Measurements from ENCODE around the gene FAM110C.

Gene FAM110C

DNA sequence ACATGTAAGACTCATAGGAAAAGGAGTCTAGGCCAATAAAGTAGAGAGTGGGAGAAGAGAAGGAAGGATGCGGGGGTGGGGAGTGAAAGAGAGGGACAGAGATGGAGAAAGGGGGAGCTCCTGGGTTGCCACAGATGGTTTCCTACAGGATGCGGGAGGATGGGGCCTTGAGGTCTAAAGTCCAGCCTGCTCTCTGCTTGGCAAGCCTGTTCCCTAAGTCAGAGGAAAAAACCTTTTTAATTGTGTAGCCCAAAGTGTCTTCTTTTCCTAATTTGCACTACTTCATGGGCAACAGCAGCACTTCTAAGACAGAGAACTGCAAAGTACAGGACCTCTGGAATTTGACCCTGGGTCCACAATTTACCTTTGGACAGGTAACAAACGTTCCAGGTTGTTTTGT, 1.4 kb upstream of the FAM110C start:
- no peak for TF ChIP-seq REST (IDR thresholded peaks at IDR 0.05; ENCODE audit: insufficient read depth in 1 of 2, low read depth in 2 of 2, low read length in 2 of 2)
- TF ChIP-seq FOXP2 (optimal IDR thresholded peaks at IDR 0.05; ENCODE audit: borderline replicate concordance, extremely low read depth, extremely low read length, insufficient read depth): no peak
- no peak for TF ChIP-seq POLR2AphosphoS5 (IDR thresholded peaks at IDR 0.05; ENCODE audit: low read depth, low read length)
- no peak for TF ChIP-seq SIN3A (IDR thresholded peaks at IDR 0.05; ENCODE audit: borderline replicate concordance, insufficient read depth, low read length)
- no peak for TF ChIP-seq TAF1 (IDR thresholded peaks at IDR 0.05; ENCODE audit: borderline replicate concordance, insufficient read depth, low read length)

- TF ChIP-seq FOXP2 (optimal IDR thresholded peaks at IDR 0.05; ENCODE audit: borderline replicate concordance, extremely low read depth, extremely low read length, insufficient read depth) (no peak), REST (IDR thresholded peaks at IDR 0.05; ENCODE audit: insufficient read depth in 1 of 2, low read depth in 2 of 2, low read length in 2 of 2) (no peak), POLR2AphosphoS5 (IDR thresholded peaks at IDR 0.05; ENCODE audit: low read depth, low read length) (no peak), TAF1 (IDR thresholded peaks at IDR 0.05; ENCODE audit: borderline replicate concordance, insufficient read depth, low read length) (no peak), SIN3A (IDR thresholded peaks at IDR 0.05; ENCODE audit: borderline replicate concordance, insufficient read depth, low read length) (no peak)
Measured at GRCh38 chr2:47346-47725, 1.0 kb upstream of the FAM110C start.

DNA sequence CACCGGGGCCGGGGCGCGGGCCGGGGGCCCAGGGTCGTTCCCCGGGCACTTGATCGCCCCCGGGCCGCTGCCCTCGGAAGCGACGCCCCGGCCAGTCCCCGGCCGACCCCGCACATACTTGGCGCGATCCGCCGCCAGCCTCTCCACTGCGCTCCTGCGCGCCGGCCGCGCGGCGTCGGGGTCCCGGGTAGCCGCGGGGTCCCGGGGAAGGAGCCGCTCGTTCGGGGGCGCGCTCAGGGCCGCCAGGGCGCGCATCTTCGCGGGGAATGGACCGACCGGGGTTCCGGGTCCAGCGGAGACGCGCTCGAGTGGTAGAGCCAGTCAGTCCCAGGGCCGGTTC, 204 bp downstream of the FAM110C start:
- no peak for TF ChIP-seq POLR2AphosphoS5 (IDR thresholded peaks at IDR 0.05; ENCODE audit: low read depth, low read length)
- no peak for TF ChIP-seq SIN3A (IDR thresholded peaks at IDR 0.05; ENCODE audit: borderline replicate concordance, insufficient read depth, low read length)
- TF ChIP-seq REST (IDR thresholded peaks at IDR 0.05; ENCODE audit: insufficient read depth in 1 of 2, low read depth in 2 of 2, low read length in 2 of 2): no peak
- TF ChIP-seq TAF1 (IDR thresholded peaks at IDR 0.05; ENCODE audit: borderline replicate concordance, insufficient read depth, low read length): no peak
- no peak for TF ChIP-seq FOXP2 (optimal IDR thresholded peaks at IDR 0.05; ENCODE audit: borderline replicate concordance, extremely low read depth, extremely low read length, insufficient read depth)

DNA sequence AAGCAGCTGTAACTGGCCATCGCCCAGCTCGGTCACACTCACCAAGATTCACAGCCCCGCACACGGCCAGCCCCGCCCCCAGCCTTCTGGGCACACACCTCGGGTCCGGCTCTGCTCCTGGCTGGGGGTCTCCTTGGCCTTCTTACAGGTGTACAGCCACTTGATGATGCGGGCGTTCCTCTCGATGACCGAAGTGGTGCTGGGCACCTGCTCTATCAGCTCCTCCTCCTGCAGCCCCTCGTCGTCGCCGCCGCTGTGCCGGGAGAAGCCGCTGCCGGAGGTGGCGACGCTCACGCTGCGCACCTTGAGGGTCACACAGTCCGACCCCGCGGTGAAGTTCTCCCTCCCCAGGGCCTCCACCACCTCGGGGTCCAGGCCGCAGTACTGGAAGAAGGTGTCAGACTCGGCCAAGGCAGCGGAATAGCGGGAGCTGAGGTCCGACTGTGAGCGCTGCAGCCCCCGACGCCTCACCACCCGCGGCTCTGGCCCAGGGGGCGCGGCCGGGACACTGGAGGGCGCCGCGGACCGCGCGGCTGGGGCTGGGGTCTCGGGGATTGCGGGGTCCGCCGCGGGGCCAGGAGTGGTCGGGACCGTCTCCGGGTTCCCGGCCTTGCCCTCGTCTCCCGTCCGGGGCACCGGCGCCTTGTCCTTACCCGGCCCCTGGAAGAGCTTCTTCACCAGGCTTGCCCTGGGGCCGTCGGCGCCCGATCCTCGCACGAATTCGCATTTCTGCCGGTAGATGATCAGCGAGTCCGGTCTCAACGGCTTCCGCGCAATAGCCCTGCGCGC, 769 bp downstream of the FAM110C start:
- TF ChIP-seq SIN3A (IDR thresholded peaks at IDR 0.05; ENCODE audit: borderline replicate concordance, insufficient read depth, low read length) (no peak), FOXP2 (optimal IDR thresholded peaks at IDR 0.05; ENCODE audit: borderline replicate concordance, extremely low read depth, extremely low read length, insufficient read depth) (no peak), POLR2AphosphoS5 (IDR thresholded peaks at IDR 0.05; ENCODE audit: low read depth, low read length) (no peak), TAF1 (IDR thresholded peaks at IDR 0.05; ENCODE audit: borderline replicate concordance, insufficient read depth, low read length) (no peak), REST (IDR thresholded peaks at IDR 0.05; ENCODE audit: insufficient read depth in 1 of 2, low read depth in 2 of 2, low read length in 2 of 2) (no peak)

All from PFSK-1 (cell line).